Stomach smooth muscle (tissue), 2 donors: ENCODE results near the gene PREX1.

Experiments
- H3K27ac ChIP-seq: one replicate; pipeline ENCODE4 v1.7.0; 2013; ENCODE audit warnings: mild to moderate bottlenecking, low read length, inconsistent platforms
- H3K27me3 ChIP-seq, 2 donors: one replicate each; pipeline ENCODE4 v1.7.0; 2013; ENCODE audit warnings: low read length in 2 of 2; ENCODE audit not compliant: insufficient read depth in 2 of 2, control insufficient read depth in 1 of 2
- H3K36me3 ChIP-seq, 2 donors: one replicate each; pipeline ENCODE4 v1.7.0; 2013; ENCODE audit warnings: low read length in 2 of 2; ENCODE audit not compliant: control insufficient read depth in 2 of 2, insufficient read depth in 2 of 2
- H3K4me1 ChIP-seq: one replicate; pipeline ENCODE4 v1.7.0; 2013; ENCODE audit warnings: low read length; ENCODE audit not compliant: control insufficient read depth, insufficient read depth
- H3K4me3 ChIP-seq, 2 donors: one replicate each; pipeline ENCODE4 v1.7.0; 2013; ENCODE audit warnings: low read length in 2 of 2
- H3K9ac ChIP-seq, 2 donors: one replicate each; pipeline ENCODE4 v1.7.0; 2013; ENCODE audit warnings: low read length in 2 of 2, mild to moderate bottlenecking in 1 of 2
- H3K9me3 ChIP-seq, 2 donors: one replicate each; pipeline ENCODE4 v1.7.0; 2013; ENCODE audit warnings: low read length in 2 of 2; ENCODE audit not compliant: control insufficient read depth in 2 of 2
- donor health status: healthy.
- donor health status: Pancreatic carcinoma.

Gene PREX1

GRCh38 chr20:48772183-48772976 is 55.4 kb downstream of the PREX1 start:
- H3K4me3 ChIP-seq, result no peak overlapping the region
- H3K27me3 ChIP-seq, result peaks cover 0 to 5% of the 10 kb centered on the region in 2 donors
- no peaks in the 10 kb centered on the region for H3K9me3 ChIP-seq
- H3K9ac ChIP-seq, result no peak overlapping the region
- peaks cover 11% of the 10 kb centered on the region for H3K4me1 ChIP-seq
- no peaks in the 10 kb centered on the region for H3K36me3 ChIP-seq
- H3K27ac ChIP-seq, result no peak overlapping the region

GRCh38 chr20:48771542-48771941 is 56.3 kb downstream of the PREX1 start:
- Histone ChIP-seq H3K4me3 (no peak overlapping the region), H3K4me1 (peaks cover 11% of the 10 kb centered on the region), H3K9ac (no peak overlapping the region), H3K36me3 (no peaks in the 10 kb centered on the region), H3K27ac (no peak overlapping the region), H3K9me3 (no peaks in the 10 kb centered on the region), H3K27me3 (peaks cover 0 to 10% of the 10 kb centered on the region in 2 donors)

GRCh38 chr20:48770700-48771442 is 56.9 kb downstream of the PREX1 start:
- H3K9me3 ChIP-seq, result no peaks in the 10 kb centered on the region
- peaks cover 0 to 12% of the 10 kb centered on the region in 2 donors for H3K27me3 ChIP-seq
- peaks cover 11% of the 10 kb centered on the region for H3K4me1 ChIP-seq
- no peak overlapping the region for H3K4me3 ChIP-seq
- no peaks in the 10 kb centered on the region for H3K36me3 ChIP-seq
- H3K27ac ChIP-seq, result no peak overlapping the region
- no peak overlapping the region for H3K9ac ChIP-seq

DNA sequence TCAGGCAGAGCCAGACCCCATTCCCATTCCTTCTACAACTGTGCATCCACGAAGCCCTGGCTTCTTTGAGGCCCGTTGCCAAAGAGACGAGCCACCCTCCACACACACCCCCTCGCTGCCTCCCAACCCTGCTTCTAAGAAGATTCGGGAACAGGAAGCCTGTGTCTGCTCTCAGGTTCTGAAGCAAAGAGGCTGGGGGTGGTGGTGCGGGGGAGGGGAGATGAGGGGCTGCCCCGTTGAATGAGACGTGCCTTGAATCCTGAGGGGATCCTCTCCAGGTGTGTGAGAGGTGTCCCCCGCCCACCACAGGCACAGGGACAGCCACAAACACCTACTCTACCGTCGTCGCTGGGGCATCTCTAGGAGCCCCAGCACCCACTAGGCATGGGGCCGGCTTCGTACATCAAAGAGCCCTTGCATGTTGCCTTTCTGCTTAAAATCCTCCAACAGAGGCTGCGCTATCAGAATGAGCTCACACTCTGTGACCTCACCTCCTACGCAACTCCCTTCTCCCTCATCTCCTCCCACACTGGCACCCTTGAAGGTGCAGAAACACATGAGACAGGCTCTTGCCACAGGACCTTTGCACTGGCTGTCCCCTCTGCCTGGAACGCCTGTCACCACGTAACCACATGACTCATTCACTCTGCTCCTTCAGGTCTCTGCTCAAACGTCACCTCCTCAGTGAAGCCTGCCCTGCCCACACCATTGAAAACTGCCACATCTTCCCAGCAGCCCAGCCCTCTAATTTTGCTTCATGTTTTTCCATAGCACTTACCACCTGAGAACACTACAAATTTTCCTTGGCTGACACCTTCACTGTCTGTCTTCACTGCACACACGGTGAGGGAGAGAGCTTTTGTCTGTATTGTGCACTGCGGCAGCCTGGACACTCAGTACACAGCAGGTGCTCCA is 58.5 kb downstream of the PREX1 start:
- Histone ChIP-seq H3K9ac (no peak overlapping the region), H3K9me3 (no peaks in the 10 kb centered on the region), H3K4me3 (no peak overlapping the region), H3K27ac (no peak overlapping the region), H3K36me3 (no peaks in the 10 kb centered on the region), H3K4me1 (peaks cover 6% of the 10 kb centered on the region), H3K27me3 (peaks cover 0 to 12% of the 10 kb centered on the region in 2 donors)

- H3K4me3 ChIP-seq, result no peak overlapping the region
- no peaks in the 10 kb centered on the region for H3K9me3 ChIP-seq
- peaks cover 3% of the 10 kb centered on the region for H3K4me1 ChIP-seq
- no peak overlapping the region for H3K27ac ChIP-seq
- H3K36me3 ChIP-seq, result no peaks in the 10 kb centered on the region
- H3K27me3 ChIP-seq, result peaks cover 0 to 15% of the 10 kb centered on the region in 2 donors
- no peak overlapping the region for H3K9ac ChIP-seq
These were observed 60.5 kb downstream of the PREX1 start for GRCh38 chr20:48766961-48767960.

DNA sequence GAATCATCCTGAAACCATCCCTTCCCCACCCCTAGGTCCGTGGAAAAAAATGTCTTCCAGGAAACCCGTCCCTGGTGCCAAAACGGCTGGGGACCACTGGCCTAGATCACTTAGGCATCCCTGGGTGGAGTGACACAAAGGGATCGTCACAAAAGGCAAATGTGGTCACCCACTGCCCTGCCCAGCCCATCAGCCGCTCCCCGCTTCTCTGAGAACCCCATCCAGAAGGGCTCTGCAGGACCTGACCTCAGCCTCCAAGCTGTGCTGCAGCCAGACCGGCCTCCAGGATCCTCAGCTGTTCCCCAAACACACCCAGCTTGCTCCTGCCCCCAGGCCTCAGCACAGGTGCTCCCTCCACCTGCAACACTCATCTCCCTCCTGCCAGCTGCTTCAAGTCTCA is 61.6 kb downstream of the PREX1 start:
- Histone ChIP-seq H3K9ac (no peak overlapping the region), H3K9me3 (no peaks in the 10 kb centered on the region), H3K27ac (no peak overlapping the region), H3K36me3 (no peaks in the 10 kb centered on the region), H3K4me3 (no peak overlapping the region), H3K27me3 (peaks cover 0 to 15% of the 10 kb centered on the region in 2 donors), H3K4me1 (peaks cover 3% of the 10 kb centered on the region)

GRCh38 chr20:48765359-48765758 is 62.4 kb downstream of the PREX1 start:
- Histone ChIP-seq H3K4me3 (no peak overlapping the region), H3K9ac (no peak overlapping the region), H3K27ac (no peak overlapping the region), H3K27me3 (peaks cover 0 to 15% of the 10 kb centered on the region in 2 donors), H3K4me1 (peaks cover 3% of the 10 kb centered on the region), H3K9me3 (no peaks in the 10 kb centered on the region), H3K36me3 (no peaks in the 10 kb centered on the region)

DNA sequence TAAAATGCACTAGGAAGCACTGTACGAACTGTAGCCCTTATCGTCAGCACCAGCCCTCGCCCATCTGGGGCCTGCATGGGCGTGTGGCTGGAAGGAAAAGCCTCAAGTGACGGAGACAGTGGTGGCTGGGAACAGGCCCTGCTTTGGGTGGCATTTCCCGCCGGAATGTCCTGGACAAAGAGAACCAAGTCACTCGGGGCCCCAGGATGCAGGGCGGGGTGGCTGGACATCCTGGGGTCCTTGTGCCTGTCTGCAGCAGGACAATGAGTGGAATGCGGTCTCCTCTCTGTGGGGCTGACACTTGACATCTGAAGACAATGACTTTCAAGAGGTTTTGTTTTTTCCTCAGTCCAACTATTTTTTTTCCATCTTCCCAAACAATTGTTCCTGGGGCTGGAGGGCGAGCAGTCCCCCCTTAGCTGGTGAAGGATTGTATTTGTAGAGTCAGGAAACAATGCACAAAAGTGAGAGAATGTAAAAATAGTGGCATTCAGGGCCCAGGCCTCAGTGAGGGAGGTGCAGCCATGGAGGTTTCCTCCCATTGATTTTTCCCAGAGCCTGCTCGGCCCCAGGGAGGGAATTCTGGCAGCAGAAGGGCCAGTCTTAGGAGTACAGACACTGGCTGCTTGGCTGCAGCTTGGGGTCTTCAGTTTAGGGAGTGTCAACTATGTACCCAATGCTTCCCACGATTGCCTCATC is 64.4 kb downstream of the PREX1 start:
- Histone ChIP-seq H3K4me3 (no peak overlapping the region), H3K9me3 (no peaks in the 10 kb centered on the region), H3K36me3 (no peaks in the 10 kb centered on the region), H3K27ac (no peak overlapping the region), H3K27me3 (peaks cover 0 to 11% of the 10 kb centered on the region in 2 donors), H3K9ac (no peak overlapping the region), H3K4me1 (peaks cover 3% of the 10 kb centered on the region)

GRCh38 chr20:48761874-48762273 is 65.9 kb downstream of the PREX1 start:
- Histone ChIP-seq H3K9ac (no peak overlapping the region), H3K36me3 (no peaks in the 10 kb centered on the region), H3K27ac (no peak overlapping the region), H3K9me3 (no peaks in the 10 kb centered on the region), H3K27me3 (peaks cover 0 to 8% of the 10 kb centered on the region in 2 donors), H3K4me1 (peaks cover 3% of the 10 kb centered on the region), H3K4me3 (no peak overlapping the region)
